ENCODE results near the gene MASP2.

MASP2 gene

DNA sequence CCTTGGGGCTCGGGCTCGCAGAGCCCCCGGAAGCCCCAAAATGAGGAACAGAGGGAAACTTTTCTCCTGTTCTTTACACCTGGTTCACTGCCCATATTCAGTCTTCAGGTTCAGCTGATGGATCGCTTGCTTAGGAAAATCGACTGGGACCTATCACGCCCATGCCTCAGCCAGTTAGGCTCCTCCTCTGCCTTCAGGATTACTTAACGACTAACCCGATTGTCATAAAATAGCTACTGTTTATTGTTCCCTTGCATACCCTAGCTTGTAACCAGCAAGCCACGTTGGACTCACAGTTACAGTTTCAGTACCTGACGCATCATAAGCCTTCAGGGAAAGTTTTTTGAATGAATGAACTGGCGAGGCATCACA, 33.9 kb downstream of the MASP2 start:
- ATAC-seq: peak; percentile 31
- TF ChIP-seq ESRRG (CRISPR knock-in tag; IDR thresholded peaks at IDR 0.05) (no peak), ZNF8 (CRISPR knock-in tag; IDR thresholded peaks at IDR 0.05) (no peak), ZFP3 (CRISPR knock-in tag; IDR thresholded peaks at IDR 0.05) (no peak), OSR1 (CRISPR knock-in tag; IDR thresholded peaks at IDR 0.05) (no peak), ISL1 (CRISPR knock-in tag; IDR thresholded peaks at IDR 0.05) (no peak), GLIS3 (CRISPR knock-in tag; IDR thresholded peaks at IDR 0.05) (no peak), CSDC2 (CRISPR knock-in tag; IDR thresholded peaks at IDR 0.05) (no peak), SNAI2 (CRISPR knock-in tag; IDR thresholded peaks at IDR 0.05) (no peak), ZC3H10 (CRISPR knock-in tag; IDR thresholded peaks at IDR 0.05) (no peak), ZNF565 (CRISPR knock-in tag; conservative IDR thresholded peaks at IDR 0.05; ENCODE audit: low read depth) (no peak), ZNF70 (CRISPR knock-in tag; IDR thresholded peaks at IDR 0.05) (no peak), TCF4 (CRISPR knock-in tag; IDR thresholded peaks at IDR 0.05; ENCODE audit: borderline replicate concordance) (no peak)
- TF ChIP-seq, protein P1, sequence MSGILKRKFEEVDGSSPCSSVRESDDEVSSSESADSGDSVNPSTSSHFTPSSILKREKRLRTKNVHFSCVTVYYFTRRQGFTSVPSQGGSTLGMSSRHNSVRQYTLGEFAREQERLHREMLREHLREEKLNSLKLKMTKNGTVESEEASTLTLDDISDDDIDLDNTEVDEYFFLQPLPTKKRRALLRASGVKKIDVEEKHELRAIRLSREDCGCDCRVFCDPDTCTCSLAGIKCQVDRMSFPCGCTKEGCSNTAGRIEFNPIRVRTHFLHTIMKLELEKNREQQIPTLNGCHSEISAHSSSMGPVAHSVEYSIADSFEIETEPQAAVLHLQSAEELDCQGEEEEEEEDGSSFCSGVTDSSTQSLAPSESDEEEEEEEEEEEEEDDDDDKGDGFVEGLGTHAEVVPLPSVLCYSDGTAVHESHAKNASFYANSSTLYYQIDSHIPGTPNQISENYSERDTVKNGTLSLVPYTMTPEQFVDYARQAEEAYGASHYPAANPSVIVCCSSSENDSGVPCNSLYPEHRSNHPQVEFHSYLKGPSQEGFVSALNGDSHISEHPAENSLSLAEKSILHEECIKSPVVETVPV (CRISPR knock-in tag; IDR thresholded peaks at IDR 0.05): no peak

DNA sequence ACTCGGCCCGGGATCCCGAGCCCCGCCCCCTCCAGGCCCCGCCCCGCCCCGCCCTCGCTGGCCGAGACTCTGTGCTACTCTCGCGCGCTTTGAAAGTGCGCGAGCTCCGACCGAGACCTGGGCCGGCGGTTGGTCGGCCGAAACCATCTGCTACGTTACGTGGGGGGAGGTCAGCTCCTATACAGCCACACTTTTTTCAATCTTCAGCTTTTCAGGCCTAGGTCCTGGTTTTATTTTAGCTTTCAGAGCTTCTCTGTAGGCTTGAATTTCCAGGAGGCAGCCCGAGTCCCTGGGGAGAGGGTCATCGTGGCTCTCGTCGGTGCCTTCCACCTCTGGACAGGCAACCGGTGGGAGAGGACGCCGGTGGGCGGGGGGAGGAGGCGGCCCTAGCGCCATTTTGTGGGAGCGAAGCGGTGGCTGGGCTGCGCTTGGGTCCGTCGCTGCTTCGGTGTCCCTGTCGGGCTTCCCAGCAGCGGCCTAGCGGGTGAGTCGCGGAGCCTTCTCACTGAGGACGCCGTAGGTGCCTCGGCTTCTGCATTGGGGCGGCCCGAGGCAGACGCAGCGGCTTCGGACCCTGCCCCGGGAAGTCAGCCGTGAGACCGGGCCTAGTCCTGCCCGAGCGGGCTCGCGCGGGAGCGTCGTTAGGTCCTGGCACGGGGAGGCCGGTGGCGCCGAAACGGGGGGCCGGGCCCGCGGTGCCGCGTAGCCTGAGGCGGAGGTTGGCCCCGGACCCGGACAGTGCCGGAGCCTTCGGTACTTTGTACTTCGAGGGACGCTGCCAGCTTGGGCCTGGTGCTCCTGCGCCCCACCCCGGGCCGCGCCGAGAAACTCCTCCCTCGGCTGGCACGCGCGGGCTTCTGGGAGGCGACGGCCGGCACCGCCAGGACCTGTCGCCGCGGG, 34.5 kb downstream of the MASP2 start, which contains the start of gene TARDBP:
Gene TARDBP, plus strand, starts transcription at position 395 of the 900 bp plus-strand sequence. CDS start 1,074 bp downstream, outside the sequence.
- peak; percentile 94 for ATAC-seq
- no peak for TF ChIP-seq BACH2 (CRISPR knock-in tag; IDR thresholded peaks at IDR 0.05; ENCODE audit: borderline replicate concordance)
- no peak for TF ChIP-seq ZNF8 (CRISPR knock-in tag; IDR thresholded peaks at IDR 0.05)
- no peak for TF ChIP-seq SNAI2 (CRISPR knock-in tag; IDR thresholded peaks at IDR 0.05)
- no peak for TF ChIP-seq ESRRG (CRISPR knock-in tag; IDR thresholded peaks at IDR 0.05)
- peak; percentile 71; the same call in 1 of the 2 replicates for TF ChIP-seq ZFP3 (CRISPR knock-in tag; IDR thresholded peaks at IDR 0.05)

DNA sequence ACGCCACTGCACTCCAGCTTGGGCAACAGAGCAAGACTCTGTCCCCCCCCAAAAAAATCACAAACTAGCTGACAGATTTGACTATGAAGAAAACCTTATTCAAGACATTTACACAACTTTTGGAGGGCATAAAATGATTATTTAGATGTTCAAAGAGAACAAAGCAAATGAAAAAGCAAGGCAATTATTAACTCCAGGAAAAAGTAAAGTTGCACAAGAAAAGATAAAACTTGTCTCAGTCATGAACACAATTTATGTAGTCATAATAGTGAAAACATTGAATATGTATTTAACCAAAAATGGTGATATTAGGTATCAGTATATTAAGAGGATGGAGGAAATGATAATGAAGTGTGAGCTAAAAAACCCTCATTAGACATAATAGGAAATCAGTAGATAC, 46.5 kb downstream of the MASP2 start:
- TF ChIP-seq, protein P2, sequence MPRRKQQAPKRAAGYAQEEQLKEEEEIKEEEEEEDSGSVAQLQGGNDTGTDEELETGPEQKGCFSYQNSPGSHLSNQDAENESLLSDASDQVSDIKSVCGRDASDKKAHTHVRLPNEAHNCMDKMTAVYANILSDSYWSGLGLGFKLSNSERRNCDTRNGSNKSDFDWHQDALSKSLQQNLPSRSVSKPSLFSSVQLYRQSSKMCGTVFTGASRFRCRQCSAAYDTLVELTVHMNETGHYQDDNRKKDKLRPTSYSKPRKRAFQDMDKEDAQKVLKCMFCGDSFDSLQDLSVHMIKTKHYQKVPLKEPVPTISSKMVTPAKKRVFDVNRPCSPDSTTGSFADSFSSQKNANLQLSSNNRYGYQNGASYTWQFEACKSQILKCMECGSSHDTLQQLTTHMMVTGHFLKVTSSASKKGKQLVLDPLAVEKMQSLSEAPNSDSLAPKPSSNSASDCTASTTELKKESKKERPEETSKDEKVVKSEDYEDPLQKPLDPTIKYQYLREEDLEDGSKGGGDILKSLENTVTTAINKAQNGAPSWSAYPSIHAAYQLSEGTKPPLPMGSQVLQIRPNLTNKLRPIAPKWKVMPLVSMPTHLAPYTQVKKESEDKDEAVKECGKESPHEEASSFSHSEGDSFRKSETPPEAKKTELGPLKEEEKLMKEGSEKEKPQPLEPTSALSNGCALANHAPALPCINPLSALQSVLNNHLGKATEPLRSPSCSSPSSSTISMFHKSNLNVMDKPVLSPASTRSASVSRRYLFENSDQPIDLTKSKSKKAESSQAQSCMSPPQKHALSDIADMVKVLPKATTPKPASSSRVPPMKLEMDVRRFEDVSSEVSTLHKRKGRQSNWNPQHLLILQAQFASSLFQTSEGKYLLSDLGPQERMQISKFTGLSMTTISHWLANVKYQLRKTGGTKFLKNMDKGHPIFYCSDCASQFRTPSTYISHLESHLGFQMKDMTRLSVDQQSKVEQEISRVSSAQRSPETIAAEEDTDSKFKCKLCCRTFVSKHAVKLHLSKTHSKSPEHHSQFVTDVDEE (CRISPR knock-in tag; IDR thresholded peaks at IDR 0.05): no peak
- TF ChIP-seq TOX (CRISPR knock-in tag; IDR thresholded peaks at IDR 0.05; ENCODE audit: borderline replicate concordance) (no peak), RARB (CRISPR knock-in tag; IDR thresholded peaks at IDR 0.05) (no peak), ARNTL (CRISPR knock-in tag; IDR thresholded peaks at IDR 0.05; ENCODE audit: borderline replicate concordance, low read depth) (no peak), CSDC2 (CRISPR knock-in tag; IDR thresholded peaks at IDR 0.05) (no peak), ZNF8 (CRISPR knock-in tag; IDR thresholded peaks at IDR 0.05) (no peak), BACH2 (CRISPR knock-in tag; IDR thresholded peaks at IDR 0.05; ENCODE audit: borderline replicate concordance) (no peak), OSR1 (CRISPR knock-in tag; IDR thresholded peaks at IDR 0.05) (no peak), ZNF565 (CRISPR knock-in tag; conservative IDR thresholded peaks at IDR 0.05; ENCODE audit: low read depth) (no peak), ZNF70 (CRISPR knock-in tag; IDR thresholded peaks at IDR 0.05) (no peak), ESRRG (CRISPR knock-in tag; IDR thresholded peaks at IDR 0.05) (no peak)
- TF ChIP-seq, protein P1 (CRISPR knock-in tag; IDR thresholded peaks at IDR 0.05): no peak
- TF ChIP-seq, protein P3, sequence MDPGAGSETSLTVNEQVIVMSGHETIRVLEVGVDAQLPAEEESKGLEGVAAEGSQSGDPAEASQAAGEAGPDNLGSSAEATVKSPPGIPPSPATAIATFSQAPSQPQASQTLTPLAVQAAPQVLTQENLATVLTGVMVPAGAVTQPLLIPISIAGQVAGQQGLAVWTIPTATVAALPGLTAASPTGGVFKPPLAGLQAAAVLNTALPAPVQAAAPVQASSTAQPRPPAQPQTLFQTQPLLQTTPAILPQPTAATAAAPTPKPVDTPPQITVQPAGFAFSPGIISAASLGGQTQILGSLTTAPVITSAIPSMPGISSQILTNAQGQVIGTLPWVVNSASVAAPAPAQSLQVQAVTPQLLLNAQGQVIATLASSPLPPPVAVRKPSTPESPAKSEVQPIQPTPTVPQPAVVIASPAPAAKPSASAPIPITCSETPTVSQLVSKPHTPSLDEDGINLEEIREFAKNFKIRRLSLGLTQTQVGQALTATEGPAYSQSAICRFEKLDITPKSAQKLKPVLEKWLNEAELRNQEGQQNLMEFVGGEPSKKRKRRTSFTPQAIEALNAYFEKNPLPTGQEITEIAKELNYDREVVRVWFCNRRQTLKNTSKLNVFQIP (CRISPR knock-in tag; IDR thresholded peaks at IDR 0.05; ENCODE audit: borderline replicate concordance, low read depth): no peak
- TF ChIP-seq, protein P4, sequence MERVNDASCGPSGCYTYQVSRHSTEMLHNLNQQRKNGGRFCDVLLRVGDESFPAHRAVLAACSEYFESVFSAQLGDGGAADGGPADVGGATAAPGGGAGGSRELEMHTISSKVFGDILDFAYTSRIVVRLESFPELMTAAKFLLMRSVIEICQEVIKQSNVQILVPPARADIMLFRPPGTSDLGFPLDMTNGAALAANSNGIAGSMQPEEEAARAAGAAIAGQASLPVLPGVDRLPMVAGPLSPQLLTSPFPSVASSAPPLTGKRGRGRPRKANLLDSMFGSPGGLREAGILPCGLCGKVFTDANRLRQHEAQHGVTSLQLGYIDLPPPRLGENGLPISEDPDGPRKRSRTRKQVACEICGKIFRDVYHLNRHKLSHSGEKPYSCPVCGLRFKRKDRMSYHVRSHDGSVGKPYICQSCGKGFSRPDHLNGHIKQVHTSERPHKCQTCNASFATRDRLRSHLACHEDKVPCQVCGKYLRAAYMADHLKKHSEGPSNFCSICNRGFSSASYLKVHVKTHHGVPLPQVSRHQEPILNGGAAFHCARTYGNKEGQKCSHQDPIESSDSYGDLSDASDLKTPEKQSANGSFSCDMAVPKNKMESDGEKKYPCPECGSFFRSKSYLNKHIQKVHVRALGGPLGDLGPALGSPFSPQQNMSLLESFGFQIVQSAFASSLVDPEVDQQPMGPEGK (CRISPR knock-in tag; IDR thresholded peaks at IDR 0.05; ENCODE audit: borderline replicate concordance): no peak
- no peak for ATAC-seq

All from SK-N-SH treated with all-trans-retinoic acid at 6 μM for 48 hours (cell line).